CD4-positive, alpha-beta T cell treated with Interleukin-6 at 100 ng/mL for 8 hours (primary cell): ENCODE measurements around the gene SCN3A.

Experiments used
- DNase-seq: peaks from one replicate; pipeline ENCODE4 v3.0.0-alpha.2; 2020; ENCODE audit warnings: mixed read lengths, low spot score

The SCN3A gene

DNA sequence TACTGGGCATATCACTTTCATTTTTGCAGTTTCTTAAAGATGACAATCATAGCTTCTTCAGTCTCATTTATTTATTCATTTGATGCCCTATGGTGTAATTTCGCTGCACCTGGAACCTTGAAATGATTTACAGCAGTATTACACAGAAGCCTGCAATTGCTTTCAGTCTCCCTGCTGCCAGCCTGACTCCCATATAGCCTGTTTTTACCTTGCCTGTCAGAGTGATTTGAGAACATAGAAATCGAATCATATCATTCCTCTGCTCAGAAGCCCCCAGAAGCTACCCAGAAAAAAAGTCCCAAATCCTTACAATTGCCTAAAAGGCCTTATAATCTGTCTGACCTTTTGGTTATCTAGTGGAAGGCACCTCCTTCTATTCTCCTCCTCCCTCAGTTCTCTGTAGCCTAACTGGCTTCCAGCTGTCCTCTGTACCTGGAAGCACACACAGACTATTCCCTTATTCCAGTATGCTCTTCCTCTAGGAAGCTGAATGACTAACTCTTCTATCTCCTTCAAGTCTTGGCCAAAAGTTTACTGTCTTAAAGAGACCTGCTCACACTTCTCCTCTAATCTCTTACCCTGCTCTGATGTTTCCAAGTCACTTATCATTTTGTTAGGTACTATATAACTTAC lies 12.6 kb downstream of the SCN3A start:
- no peak for DNase-seq

DNA sequence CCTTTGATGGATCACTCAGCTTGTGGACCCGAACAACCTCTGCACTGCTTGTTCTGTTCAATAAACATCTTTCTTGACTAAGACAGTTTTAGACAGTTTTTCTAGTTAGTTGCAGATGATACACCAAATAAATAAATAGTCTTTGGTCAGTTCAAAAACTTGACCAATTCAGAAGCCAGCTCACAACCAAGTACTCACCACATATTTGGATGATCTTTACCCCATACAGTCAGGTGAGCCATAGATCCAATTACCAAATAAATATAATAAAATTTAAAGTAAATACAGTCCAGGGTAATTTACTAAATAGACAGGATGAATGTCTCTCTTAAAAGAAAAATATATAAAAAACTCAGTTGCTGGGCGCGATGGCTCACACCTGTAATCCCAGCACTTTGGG lies 18.2 kb downstream of the SCN3A start:
- DNase-seq: no peak

DNA sequence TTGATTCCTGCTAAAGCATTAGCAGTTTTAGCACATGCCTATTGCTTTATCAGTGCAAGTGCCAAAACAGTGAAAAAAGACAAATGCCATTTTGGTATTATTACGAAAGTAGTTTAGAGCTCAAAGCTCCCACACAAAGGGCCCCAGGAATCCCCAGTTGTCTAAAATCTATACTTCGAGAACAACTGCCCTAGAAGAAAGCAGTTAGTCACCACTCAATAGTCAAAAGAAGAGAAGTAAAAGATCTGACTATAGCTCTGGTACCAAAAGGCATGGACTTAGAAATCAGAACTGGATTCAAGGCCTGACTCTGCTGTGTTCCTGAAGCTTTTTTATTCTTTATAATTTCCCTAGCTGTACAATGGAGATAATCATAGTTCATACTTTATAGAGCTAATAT lies 21.8 kb downstream of the SCN3A start:
- DNase-seq: no peak

DNA sequence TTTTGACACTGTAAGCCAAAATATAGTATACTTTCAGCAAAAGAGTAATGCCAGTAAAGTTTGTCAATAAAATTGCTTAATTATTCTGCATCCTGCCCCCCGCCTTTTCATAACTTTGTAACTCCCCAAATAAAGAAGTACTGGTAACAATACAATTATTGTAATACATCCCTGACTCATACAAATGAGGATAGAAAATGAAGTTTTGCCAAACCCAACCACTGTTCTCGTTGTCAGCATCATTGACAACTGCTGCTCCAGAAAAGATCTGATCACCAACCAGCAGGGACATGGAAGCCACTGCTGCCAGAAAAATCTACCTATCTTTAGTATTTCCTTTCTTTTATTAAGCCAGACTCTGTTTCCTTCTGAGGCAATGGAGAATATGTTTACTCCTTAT lies 27.1 kb downstream of the SCN3A start:
- no peak for DNase-seq

DNA sequence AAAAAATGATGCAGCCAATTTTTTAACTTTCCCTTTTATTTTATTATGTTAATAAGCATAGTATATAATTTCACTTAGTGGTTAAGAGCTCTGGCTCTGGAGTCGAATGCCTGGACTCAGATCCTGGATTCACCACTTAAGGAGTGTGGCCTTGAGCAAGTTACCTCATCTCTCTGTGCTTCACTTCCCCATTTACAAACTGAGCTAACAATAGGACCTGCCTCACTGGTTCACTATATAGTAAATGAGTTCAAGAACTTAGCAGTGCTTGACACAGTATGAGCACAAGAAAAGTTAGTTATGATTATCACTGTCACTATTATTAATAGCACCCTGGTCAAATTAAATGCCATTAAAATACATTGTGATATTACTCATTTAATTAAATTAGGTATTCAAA lies 30.6 kb downstream of the SCN3A start:
- no peak for DNase-seq

DNA sequence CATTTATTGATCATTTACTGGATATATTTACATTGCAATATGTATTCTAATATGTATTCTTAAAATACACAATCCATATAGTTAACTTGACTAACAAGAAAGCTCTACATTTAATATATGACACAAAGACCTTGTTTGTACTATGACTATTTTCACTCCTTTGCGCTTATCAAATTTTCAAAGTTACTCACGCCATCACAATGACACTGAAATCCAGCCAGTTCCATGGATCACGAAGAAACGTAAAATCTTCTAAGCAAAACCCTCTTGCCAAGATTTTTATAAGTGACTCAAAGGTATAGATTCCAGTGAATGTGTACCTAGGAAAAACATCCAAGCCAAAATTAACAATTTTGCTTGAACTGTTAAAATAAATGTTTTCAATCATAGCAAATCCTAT lies 39.6 kb downstream of the SCN3A start:
- DNase-seq: no peak

DNA sequence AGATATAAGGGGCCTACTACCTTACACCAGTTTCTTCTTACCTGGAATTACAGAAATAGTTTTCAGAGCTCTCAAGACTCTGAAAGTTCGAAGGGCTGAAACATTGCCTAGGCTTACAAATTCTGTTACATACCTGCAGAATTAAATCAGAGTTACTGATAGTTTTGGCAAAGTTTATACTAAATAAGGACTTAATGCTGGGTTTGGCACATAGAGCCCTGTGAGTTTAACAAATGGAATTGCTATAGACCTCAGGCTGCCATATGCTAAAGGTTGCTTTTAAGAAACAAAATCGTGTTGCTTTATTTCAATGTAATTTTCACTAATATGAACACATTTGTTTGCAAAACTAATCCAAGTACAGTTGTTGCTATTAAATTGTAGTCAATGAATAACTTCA lies 40.1 kb downstream of the SCN3A start:
- DNase-seq: no peak

DNA sequence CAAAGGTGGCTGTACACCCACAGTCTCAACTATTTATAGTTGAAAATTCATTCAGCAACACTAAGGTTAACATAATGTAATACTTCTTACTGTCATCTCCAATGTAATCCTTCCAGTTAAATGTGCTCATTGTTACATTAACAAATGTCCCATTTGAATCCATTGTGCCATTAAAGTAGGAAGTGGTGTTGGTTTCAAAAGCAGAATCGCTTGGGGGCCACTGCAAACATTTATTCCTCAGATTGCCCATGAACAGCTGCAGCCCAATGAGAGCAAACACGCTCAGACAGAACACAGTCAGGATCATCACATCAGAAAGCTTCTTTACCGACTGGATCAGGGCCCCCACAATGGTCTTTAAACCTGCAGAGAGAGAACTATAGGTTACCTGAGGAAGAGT lies 41.4 kb downstream of the SCN3A start:
- no peak for DNase-seq

DNA sequence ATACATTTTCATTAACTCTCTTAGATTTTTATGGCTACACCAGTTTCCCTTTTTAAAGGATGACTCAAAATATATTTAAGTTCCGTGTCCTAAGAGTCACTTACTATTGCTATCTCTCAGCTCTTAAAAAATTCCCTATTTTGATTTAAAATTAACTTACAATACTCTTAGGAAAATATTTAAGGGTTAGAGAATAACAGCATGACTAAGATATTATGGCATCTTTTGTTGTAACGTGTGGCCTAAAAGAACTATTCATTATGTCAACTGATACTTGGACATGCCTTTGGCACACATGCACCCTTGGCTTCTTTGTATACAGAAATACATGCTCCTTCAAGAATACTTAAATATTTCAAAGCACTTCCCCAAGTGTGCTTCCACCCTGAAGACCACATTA lies 42.3 kb downstream of the SCN3A start:
- DNase-seq: no peak

DNA sequence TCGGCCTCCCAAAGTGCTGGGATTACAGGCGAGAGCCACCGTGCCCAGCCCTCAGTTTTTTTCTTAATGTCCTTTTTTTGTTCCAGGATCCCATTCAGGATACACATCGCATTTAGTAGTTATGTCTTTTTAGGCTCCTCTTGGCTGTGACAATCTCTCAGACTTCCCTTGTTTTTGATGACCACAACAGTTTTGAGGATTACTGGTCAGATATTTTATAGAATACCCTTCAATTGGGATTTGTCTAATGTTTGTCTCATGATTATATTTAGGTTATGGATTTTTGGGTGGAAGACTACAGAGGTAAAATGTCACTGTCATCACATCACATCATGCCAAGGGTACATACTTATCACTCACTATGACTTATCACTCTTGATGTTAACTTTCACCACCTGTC lies 46.7 kb downstream of the SCN3A start:
- DNase-seq: no peak

DNA sequence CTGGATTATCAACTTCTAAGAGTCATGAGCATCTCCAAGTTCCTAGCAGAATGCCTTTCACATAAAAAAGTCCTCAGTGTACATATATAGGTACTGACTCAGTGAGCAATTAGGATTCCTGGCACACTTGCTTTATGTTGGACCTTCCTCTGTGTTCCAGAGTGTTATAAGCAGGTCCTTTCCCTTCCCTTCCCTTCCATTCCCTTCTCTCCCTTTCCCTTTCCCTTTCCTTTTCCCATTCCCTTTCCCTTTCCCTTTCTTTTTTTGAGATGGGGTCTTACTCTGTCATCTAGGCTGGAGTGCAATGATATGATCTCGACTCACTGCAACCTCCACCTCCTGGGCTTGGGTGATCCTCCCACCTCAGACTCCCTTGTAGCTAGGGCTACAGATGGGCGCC lies 48.7 kb downstream of the SCN3A start:
- DNase-seq: no peak

DNA sequence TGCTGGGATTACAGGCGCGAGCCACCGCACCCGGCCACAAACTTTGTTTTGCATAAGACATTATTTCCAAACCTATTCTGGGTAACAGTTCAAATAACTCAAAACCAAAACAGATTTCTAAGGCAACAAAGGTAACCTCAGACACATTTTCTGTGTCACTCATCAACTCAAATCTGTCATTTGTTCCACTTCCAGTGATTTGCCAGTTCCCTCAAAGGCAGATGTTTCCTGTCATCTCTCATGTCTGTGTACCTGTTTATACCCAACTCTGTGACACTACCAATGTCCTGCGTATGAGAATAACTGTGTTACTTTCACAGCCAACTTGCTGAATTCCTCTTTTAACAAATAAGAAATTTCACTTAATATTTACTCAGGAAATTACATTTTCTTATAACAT lies 54.4 kb downstream of the SCN3A start:
- no peak for DNase-seq

DNA sequence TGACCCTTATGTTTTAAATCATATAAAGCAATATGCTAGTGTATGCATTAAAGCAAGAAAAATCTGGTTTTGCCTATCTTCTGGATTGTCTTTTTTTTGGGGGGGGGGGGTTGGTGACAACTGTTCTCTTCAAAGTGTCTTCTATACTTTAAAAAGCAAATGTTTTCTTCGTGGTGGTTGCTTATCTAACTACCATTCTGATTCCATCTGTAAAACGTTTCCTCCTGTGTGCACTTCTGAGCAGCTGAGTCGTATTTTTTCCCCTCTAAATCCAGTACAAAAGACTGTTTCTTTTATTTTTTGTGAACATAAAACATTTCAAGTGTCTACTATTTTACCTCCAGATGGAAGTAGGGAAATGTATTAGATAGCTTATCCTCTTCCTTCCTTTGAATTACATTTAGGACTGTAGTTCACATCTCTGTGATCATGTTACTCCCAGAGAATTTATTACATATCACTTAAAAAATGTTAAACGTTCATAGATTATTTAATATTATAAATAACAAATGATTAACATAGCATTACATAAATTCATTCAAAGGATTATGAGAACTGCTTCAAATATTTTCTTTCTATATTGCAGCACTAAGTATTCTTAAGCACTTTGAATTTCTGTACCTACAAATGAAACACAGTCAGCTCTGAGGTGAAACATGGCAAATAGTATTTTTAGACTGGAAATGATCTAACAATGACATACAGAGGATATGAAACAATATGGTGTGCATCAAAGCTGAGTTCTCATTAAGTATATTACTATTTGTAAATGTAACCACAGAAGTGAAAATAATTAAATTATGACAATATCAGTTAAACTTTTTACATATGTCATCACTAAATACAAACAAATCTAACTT lies 56.4 kb downstream of the SCN3A start:
- no peak for DNase-seq

DNA sequence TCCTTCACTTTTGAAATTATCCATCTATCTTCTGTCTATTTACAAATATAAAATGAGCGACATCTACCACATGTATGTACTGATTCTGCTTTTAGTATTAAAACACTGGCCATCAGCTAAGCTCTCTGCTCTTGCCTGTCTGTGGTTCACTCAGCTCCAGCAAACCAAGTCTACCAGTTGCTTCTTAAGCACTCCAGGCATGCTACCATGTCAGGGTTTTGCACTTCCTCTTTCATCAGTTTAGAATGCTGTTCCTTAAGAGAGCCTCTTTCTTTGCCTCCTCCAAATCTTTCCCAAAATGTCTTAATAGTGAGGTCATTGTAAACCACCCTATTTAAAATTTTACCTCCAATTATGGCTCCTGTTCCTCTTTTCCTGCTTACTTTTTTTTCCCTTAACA lies 59.5 kb downstream of the SCN3A start:
- DNase-seq: no peak

DNA sequence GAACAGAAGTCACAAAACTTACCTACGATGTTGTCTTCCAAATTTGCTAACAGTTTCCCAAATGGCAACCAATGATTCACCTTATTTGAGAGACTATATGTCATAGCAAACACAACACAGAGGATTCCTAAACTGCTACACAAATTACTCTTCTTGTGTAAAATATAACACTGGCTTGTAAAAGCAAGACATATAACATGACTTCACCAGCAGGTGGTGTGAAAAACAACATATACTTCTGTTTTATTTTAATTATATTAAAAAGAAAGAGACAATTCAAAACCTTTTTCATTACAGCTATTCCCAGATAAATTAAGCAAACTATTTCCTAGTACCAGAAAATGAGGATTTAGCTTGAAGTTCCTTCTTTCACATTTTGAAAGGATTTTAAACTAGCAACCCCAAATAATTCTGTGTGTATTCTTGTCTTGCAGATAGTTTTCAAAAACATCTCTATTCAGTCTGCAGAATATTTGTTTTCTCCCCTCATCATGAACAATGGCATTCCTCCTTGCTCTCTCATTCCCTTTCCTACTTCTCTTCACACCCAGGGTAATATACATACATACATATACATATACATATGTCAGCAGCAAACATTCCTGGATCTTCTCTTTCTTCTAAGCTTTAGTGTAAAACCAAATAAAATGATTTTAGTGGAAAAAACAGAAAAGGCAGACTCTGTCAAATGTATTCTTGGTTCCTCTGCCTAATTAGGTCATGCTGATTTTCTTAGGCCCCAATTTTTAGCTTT lies 62.1 kb downstream of the SCN3A start:
- DNase-seq: no peak

DNA sequence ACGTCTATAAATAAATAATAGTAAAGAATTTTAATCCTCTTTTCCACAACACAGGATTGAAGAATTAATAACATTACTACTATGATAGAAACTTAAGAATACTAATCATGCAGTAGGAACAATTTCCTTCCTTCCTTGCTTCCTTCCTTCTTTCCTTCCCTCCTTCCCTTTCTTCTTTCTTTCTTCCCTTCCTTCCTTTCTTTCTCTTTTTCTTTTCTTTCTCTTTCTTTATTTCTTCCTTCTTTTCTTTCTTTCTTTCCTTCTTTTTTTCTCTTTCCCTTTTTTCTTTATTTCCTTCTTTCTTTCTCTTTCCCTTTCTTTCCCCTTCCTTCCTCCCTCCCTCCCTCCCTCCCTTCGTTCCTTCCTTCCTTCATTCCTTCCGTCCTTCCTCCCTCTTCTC lies 77.6 kb downstream of the SCN3A start:
- no peak for DNase-seq

DNA sequence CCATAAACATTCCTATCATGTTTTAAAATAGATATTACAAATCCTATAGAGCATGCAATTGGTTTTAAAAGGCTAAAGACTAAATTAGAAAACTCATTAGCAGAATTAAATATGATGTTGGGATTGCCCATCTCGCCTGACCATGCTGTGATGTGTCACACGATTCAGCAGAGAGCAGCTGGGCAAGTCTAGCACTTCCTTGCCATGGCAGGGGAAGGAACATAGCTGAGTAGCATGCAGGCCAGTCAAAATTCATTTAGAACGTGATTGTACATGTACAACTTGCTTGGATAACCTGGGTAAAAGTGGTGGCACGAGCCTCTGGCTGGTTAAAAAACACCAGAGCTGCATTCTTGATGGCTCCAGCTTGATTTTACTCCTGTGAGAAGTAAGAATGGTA lies 81.3 kb downstream of the SCN3A start:
- no peak for DNase-seq

DNA sequence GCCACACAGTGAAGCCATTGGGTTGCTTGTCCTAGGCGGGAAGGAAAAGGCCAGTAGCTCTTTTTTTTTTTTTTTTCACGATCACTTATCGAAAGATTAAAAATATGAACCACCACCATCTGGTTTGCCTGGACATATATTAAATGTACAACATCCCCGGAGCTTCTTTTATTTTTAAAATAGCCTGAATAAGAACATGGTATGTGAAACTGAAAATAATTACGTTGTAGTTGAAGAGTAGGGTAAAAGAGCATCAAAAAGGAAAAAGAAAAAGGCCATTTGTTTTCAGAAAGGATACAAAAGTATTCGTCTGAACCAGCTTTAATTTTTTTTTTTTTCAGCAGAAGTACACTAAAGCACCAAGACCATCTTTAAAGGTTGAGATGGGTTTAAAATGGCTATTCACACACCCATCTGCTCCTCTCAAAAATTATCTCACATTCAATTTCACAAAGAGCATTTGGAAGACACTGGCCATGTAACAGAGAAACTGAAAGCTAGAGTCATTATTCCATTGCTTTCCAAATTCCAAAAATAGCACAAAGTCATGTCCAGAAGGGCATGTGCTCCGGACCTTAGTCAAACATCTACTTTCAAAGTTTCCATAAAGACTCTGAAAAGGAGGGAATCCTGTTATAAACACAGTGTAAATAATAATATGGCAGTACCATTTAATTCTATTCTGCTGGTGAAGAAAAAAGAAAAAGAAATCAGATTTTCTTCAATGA lies 82.9 kb downstream of the SCN3A start:
- DNase-seq: no peak

DNA sequence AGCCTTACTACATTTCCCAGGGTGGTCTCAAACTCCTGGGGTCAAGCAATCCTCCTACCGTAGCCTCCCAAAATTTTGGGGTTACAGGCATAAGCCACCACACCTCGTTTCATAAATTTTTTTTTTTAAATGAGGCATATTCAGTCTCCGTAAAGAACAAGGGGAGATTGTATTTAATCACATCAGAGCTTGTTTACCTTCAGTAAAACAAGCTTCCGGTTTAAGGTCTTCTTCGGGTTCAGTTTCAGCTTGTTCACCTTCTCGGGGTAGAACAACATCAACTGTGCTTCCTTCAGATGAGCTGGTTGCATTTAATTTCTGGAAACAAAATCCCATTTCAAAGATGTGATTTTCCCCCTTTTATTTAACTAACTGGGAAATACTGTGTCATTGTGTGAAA lies 88.6 kb downstream of the SCN3A start:
- DNase-seq: no peak

DNA sequence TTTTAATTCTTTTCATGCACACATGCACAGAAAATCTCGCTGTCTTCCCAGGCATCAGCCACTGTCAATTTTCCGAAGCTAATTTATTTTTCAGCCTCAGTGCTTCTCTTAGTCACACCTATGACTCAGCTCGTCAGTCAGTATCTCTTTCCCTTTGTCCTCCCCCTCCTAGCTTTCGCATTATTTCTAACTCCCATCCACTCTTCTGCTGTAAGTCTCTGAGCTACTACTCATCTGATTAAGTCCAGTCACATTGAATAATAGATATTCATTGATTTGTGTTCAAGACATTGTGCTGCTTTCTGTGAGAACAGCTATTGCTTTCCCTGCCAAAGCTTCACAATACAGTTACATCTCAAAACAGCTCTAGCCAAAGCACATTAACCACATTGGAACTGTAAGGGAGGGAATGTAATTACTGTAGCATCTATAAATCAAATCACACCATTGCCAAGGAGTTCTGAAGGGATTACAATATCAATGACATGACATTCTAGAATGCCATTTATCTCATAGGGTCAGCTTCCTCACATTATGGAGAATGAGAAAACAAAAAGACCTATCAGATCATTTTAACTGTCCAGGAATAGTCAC lies 89.4 kb downstream of the SCN3A start:
- DNase-seq: no peak

DNA sequence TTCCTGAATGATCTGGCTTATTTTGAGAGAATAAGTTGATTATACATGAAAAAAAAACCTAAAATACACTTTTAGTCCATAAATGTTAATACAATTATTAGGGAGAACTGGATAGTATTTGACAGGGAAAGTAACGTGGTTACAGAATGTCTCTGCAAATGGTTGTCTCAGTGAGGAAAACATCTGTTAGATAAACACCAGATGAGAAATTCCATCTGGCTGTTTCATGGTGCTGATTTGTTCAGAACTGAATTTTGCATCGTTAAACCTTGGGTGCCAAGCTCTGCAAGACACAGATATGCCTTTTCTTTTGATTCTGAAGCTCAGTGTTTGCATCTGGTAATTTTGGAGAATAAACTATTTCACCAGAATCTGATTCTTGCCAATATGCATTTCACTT lies 90.4 kb downstream of the SCN3A start:
- DNase-seq: no peak

DNA sequence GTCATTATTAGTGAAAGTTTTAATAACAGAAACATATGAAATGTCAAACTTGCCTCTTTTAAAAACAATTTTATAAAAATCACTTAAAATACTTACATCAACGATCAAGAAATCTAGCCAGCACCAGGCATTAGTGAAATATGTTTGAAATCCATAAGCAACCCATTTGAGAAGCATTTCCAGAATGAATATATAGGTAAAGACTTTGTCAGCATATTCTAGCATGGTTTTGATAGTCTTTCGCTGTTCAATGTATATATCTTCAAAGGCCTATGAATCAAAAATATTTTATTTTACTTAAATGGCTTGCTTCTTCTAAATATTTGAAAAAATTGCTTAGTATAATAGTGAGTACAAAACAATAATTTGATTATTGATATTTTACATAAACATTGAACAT lies 91.1 kb downstream of the SCN3A start:
- DNase-seq: no peak
